CD4-positive, alpha-beta T cell treated with Interleukin-21 for 1 hour (primary cell): ENCODE data around the gene MGMT.

Experiments used
- DNase-seq: peaks from one replicate; pipeline ENCODE4 v3.0.0-alpha.2; 2020

MGMT gene

GRCh38 chr10:129815898-129816655, 349.0 kb downstream of the MGMT start:
- DNase-seq, result no peak

- no peak for DNase-seq
Measured at GRCh38 chr10:129816656-129817045, 349.6 kb downstream of the MGMT start.
